GM12864 (cell line): Measurements from ENCODE around the gene CIBAR2.

Experiments
- DNase-seq: peaks from one replicate; pipeline ENCODE4 v3.0.0-alpha.2; 2011; ENCODE audit warnings: low read depth
- H3K4me3 ChIP-seq: 2 replicates; pipeline ENCODE4 v1.5.1; 2011; ENCODE audit warnings: mild to moderate bottlenecking, low read depth, low read length, control low read depth
- CTCF ChIP-seq: IDR thresholded peaks from 2 replicates; pipeline ENCODE4 v1.5.1; 2011; ENCODE audit warnings: low read depth, mild to moderate bottlenecking, moderate library complexity, low read length, control low read depth, inconsistent platforms; ENCODE audit errors: missing control alignments

Gene CIBAR2

GRCh38 chr16:85089525-85089924 is 22.7 kb downstream of the CIBAR2 start:
- H3K4me3 ChIP-seq, result no peak overlapping the region
- no peak for TF ChIP-seq CTCF
- no peak for DNase-seq

- DNase-seq, result no peak
- no peak overlapping the region for H3K4me3 ChIP-seq
- no peak for TF ChIP-seq CTCF
These were observed 23.6 kb downstream of the CIBAR2 start for GRCh38 chr16:85088570-85089199.

- TF ChIP-seq CTCF, result no peak
- no peak overlapping the region for H3K4me3 ChIP-seq
- DNase-seq, result no peak
These were observed 24.2 kb downstream of the CIBAR2 start for GRCh38 chr16:85087899-85088569.

GRCh38 chr16:85086347-85087291 is 25.7 kb downstream of the CIBAR2 start:
- no peak overlapping the region for H3K4me3 ChIP-seq
- TF ChIP-seq CTCF, result peak; percentile 81
- no peak for DNase-seq

- TF ChIP-seq CTCF, result no peak
- no peak overlapping the region for H3K4me3 ChIP-seq
- DNase-seq, result no peak
These were observed 26.6 kb downstream of the CIBAR2 start for GRCh38 chr16:85085721-85086120.

- no peak overlapping the region for H3K4me3 ChIP-seq
- no peak for DNase-seq
- TF ChIP-seq CTCF, result no peak
These were observed 27.3 kb downstream of the CIBAR2 start for GRCh38 chr16:85084841-85085510.
